SK-N-MC (cell line): ENCODE data around the gene ZNF644.
"Not testable (repeated sequence)": the region's sequence is repeated elsewhere in the genome, so short reads cannot be mapped to it uniquely, and the experiment has no call there.

ENCODE experiments used
- DNase-seq: peaks from one replicate; pipeline ENCODE4 v3.0.0-alpha.2; 2011; ENCODE audit warnings: low read depth, low spot score
- H3K27ac ChIP-seq: fragments of 200-600 bp; sonication (generic); 2 replicates; pipeline ENCODE4 v1.5.1; 2016; ENCODE audit warnings: mixed run types
- H3K36me3 ChIP-seq: fragments of 200-600 bp; sonication (generic); 2 replicates; pipeline ENCODE4 v1.6.1; 2017; ENCODE audit warnings: antibody characterized with exemption, low read length, mixed read lengths; ENCODE audit not compliant: insufficient read depth
- H3K4me3 ChIP-seq: fragments of 200-600 bp; sonication (generic); 2 replicates; pipeline ENCODE4 v1.5.1; 2016
- H3K9ac ChIP-seq: fragments of 200-600 bp; sonication (generic); 2 replicates; pipeline ENCODE4 v1.8.0; 2017; ENCODE audit warnings: mixed run types, mixed read lengths; ENCODE audit not compliant: insufficient read length
- H3K9me3 ChIP-seq: fragments of 200-600 bp; sonication (generic); 2 replicates; pipeline ENCODE4 v1.6.1; 2017; ENCODE audit warnings: low read depth, mild to moderate bottlenecking, antibody characterized with exemption, low read length, moderate library complexity, mixed read lengths
- EZH2 ChIP-seq: fragments of 200-600 bp; sonication (generic); IDR thresholded peaks from one replicate; pipeline ENCODE4 v1.6.1; 2017; ENCODE audit warnings: antibody characterized with exemption
- FOXP2 ChIP-seq: optimal IDR thresholded peaks from 2 replicates; pipeline ENCODE3; 2011; ENCODE audit warnings: mild to moderate bottlenecking, moderate library complexity; ENCODE audit not compliant: insufficient read depth; ENCODE audit errors: extremely low read length, control extremely low read depth
- POLR2AphosphoS5 ChIP-seq: IDR thresholded peaks from 2 replicates; pipeline ENCODE4 v1.6.1; 2012; ENCODE audit warnings: mild to moderate bottlenecking, low read depth, low read length, borderline replicate concordance

The ZNF644 gene

DNA sequence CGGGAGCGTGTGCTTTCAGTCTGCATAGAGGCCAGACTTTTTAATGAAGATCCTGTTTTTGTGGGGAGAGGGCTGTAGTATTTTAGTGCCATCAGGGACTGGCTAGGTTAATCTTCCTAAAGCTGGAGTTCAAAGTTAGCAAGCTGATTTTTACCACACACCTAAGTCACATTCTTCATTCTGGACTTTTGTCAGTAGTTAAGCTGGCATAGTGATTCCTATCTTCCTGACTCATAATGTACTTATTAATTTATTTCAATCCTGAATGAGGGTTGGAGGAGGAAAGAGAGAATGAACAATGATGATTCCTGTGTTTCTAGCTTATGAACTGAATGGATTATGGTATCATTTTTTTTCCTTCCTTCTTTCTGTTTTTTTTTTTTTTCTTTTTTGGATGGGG is 24.9 kb upstream of the ZNF644 start:
- H3K27ac ChIP-seq = no peak overlapping the region
- TF ChIP-seq POLR2AphosphoS5 = no peak
- no peak for TF ChIP-seq EZH2
- TF ChIP-seq FOXP2 = no peak
- H3K36me3 ChIP-seq = no peaks in the 10 kb centered on the region
- no peak for DNase-seq
- H3K9ac ChIP-seq = no peak overlapping the region
- H3K9me3 ChIP-seq = no peaks in the 10 kb centered on the region
- H3K4me3 ChIP-seq = no peak overlapping the region

DNA sequence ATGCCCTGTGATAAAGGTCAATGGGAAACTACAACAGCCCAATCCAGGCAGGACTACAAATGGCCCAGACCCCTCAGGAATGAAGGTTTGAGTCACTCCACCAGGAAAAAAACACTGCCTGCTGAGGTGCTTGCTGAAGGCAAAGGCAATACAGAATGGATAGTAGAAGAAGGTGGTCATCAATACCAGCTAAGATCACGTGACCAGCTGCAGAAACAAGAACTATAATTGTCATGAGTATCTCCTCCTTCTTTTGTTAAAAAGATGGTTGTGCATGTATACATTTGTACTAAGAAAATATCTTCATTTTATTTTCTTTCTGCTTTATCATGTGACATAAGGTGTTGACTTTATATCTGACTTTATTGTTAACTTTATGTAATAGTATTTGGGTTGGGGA is 23.4 kb upstream of the ZNF644 start:
- no peaks in the 10 kb centered on the region for H3K36me3 ChIP-seq
- H3K9ac ChIP-seq = no peak overlapping the region
- no peak overlapping the region for H3K27ac ChIP-seq
- H3K9me3 ChIP-seq = no peaks in the 10 kb centered on the region
- no peak for DNase-seq
- no peak for TF ChIP-seq FOXP2
- no peak for TF ChIP-seq EZH2
- TF ChIP-seq POLR2AphosphoS5 = no peak
- H3K4me3 ChIP-seq = no peak overlapping the region

DNA sequence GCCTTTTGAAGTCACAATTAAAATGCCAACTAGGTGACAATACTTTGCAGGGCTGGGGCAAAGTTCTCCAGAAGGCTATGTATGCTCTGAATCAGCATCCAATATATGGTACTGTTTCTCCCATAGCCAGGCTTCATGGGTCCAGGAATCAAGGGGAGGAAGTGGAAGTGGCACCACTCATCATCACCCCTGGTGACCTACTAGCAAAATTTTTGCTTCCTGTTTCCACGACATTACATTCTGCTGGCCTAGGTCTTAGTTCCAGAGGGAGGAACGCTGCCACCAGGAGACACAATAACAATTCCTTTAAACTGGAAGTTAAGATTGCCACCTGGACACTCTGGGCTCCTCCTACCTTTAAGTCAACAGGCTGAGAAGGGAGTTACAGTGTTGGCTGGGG is 22.9 kb upstream of the ZNF644 start:
- not testable (repeated sequence) for H3K9ac ChIP-seq, DNase-seq, H3K4me3 ChIP-seq, H3K9me3 ChIP-seq, H3K36me3 ChIP-seq, H3K27ac ChIP-seq

DNA sequence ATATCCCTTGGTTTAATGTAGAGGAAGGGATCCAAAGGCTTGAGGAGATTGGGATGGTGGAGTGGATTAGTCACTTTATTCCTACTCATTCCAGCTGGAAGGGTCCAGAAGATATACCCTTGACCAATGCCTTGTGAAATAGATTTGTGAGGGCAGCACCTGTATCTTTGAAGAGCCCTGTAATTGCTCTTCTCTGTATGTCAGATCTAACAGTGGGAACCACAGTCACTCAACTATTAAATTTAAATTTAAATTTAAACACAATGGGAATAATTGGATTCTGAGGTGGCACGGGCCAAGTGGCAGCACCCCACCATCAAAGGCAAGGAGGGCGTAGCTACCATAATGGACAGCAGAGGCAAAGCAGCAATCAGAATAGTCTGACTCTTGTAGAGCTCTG is 20.5 kb upstream of the ZNF644 start:
- not testable (repeated sequence) for DNase-seq, H3K27ac ChIP-seq, H3K36me3 ChIP-seq, H3K9ac ChIP-seq, H3K9me3 ChIP-seq, H3K4me3 ChIP-seq

DNA sequence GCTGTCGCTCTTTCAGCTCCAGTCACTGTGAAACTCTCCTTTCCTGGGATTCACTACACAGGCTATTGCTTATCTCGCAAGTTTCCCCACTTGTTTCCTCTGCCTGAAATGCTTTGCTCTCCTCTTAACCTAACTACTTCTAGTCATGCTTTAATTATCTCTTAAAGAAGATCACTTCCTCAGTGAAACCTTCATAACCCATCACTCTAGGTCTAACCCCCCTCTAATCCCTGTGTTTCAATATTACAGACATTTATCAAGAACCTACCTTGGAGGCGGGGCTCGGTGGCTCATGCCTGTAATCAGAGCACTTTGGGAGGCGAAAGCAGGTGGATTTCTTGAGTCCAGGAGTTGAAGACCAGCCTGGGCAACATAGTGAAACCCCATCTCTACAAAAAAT is 16.7 kb upstream of the ZNF644 start:
- DNase-seq = no peak
- Histone ChIP-seq H3K9me3 (no peaks in the 10 kb centered on the region), H3K4me3 (no peak overlapping the region), H3K9ac (no peak overlapping the region), H3K36me3 (no peaks in the 10 kb centered on the region), H3K27ac (no peak overlapping the region)
- TF ChIP-seq POLR2AphosphoS5 (no peak), FOXP2 (no peak), EZH2 (no peak)

DNA sequence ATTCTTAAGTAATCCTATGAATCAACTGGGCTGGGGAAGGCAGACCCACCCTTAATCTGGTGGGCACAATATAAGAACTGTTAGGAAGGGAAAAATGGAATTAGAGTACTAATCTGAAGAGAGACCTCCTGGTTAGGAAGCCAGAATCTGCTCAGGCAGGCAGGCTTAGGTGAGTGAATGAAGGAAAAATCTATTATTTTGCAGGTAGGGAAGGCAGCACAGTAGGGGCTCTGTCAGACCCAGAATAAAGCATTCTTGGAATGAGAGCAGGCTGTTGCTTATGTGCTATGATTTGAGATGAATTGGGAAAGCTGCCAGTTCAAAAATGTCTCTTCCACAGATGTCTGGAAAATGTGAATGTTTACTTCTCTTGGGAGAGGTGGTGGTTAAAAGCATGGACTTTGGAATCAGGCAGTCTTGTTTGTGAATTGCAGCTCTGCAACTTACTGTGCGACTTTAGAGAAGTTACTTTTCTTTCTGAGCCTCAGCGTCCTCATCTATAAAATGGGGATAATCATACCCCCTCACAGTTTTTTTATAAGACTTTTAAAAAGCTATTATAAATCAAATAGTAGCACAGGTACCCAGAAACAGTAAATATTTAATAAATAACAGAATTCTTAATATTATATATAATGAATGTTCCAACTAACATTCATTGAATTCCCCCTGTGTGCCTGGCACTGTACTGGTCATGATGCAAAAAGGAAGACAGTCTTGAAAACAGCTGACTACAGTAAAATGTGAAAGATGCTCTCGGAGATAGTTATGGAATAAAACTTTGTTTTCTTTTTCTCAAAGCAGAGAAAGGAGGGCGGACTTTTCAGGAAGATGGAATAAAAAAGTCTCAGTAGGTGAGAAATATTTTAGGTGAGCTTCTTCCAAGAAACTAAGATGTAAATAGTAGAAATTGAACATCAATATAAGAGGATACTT is 15.3 kb upstream of the ZNF644 start:
- Histone ChIP-seq H3K27ac (no peak overlapping the region), H3K9ac (no peak overlapping the region), H3K36me3 (no peaks in the 10 kb centered on the region), H3K4me3 (no peak overlapping the region), H3K9me3 (no peaks in the 10 kb centered on the region)
- TF ChIP-seq EZH2 (no peak), FOXP2 (no peak), POLR2AphosphoS5 (no peak)
- DNase-seq = no peak

DNA sequence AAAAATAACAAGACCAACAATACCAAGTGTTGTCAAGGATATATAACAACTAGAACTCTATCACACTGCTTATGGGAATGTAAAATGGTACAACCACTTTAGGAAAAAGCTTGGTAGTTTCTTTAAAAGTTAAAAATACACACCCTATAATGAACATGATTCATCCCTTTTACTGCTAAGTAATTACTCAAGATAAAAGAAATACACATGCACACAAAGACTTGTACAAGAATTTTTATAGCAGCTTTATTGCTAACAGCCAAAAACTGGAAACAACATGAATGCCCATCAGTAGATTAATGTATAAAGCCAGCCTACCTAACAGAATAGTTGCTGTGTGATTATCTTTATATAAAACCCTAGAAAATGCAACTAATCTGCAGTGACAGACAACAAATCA is 10.5 kb upstream of the ZNF644 start:
- no peaks in the 10 kb centered on the region for H3K9me3 ChIP-seq
- TF ChIP-seq POLR2AphosphoS5 (no peak), FOXP2 (no peak), EZH2 (no peak)
- no peak overlapping the region for H3K27ac ChIP-seq
- no peak for DNase-seq
- no peak overlapping the region for H3K4me3 ChIP-seq
- no peak overlapping the region for H3K9ac ChIP-seq
- H3K36me3 ChIP-seq = no peaks in the 10 kb centered on the region

DNA sequence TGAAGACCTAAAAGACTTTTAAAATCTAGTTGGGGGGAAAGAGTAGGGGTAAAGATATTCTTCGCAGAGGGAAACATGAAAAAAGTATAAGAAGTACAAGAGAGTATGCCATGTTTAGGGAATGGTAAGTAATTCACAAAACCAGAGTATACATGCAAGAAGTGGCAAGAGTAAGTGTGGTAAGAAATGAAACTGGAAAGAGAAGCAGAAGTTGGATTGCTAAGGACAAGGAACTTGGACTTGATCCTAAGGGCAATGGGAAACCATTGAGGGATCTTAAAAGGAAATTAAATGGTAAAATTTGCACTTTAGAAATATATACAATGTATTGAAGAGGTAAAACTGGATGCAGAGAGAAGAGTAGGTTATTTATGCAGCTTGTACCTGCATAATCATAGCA is 9.2 kb upstream of the ZNF644 start:
- no peaks in the 10 kb centered on the region for H3K36me3 ChIP-seq
- no peak for TF ChIP-seq FOXP2
- no peak for TF ChIP-seq POLR2AphosphoS5
- TF ChIP-seq EZH2 = no peak
- no peaks in the 10 kb centered on the region for H3K9me3 ChIP-seq
- DNase-seq = no peak
- no peak overlapping the region for H3K27ac ChIP-seq
- no peak overlapping the region for H3K9ac ChIP-seq
- H3K4me3 ChIP-seq = no peak overlapping the region

DNA sequence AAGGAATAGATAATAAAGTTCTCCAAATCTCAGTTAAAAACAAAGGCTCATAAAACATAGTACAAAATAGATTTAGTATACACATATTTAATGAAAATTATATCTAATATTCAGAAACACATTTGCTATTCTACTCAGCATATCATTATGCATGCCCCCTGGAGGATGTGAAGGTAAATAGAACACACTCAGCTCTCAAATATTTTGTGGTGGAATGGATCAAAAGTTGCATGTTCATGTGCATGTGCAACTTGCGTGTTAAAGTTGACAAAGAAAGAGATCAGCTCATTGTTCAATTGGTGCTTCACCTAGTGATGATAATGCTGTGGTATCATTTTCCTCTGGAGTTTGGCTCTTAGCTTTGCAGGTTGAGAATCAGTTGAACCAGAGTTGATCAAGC is 4.9 kb upstream of the ZNF644 start:
- TF ChIP-seq EZH2 (no peak), POLR2AphosphoS5 (no peak), FOXP2 (no peak)
- no peaks in the 10 kb centered on the region for H3K9me3 ChIP-seq
- no peaks in the 10 kb centered on the region for H3K36me3 ChIP-seq
- H3K27ac ChIP-seq = no peak overlapping the region
- no peak overlapping the region for H3K4me3 ChIP-seq
- no peak overlapping the region for H3K9ac ChIP-seq
- no peak for DNase-seq
